Measurements from ENCODE around the gene UPP1. TPM values are rescaled to one million over a fixed set of nuclear protein-coding genes. Genes with fewer than 3 reads are reported as not detected.
A peak's percentile ranks its signal among the peaks of the same experiment; 100 is the strongest.

UPP1 gene
- total RNA-seq, 1 experiment from 2014 or later: 71.9 TPM

DNA sequence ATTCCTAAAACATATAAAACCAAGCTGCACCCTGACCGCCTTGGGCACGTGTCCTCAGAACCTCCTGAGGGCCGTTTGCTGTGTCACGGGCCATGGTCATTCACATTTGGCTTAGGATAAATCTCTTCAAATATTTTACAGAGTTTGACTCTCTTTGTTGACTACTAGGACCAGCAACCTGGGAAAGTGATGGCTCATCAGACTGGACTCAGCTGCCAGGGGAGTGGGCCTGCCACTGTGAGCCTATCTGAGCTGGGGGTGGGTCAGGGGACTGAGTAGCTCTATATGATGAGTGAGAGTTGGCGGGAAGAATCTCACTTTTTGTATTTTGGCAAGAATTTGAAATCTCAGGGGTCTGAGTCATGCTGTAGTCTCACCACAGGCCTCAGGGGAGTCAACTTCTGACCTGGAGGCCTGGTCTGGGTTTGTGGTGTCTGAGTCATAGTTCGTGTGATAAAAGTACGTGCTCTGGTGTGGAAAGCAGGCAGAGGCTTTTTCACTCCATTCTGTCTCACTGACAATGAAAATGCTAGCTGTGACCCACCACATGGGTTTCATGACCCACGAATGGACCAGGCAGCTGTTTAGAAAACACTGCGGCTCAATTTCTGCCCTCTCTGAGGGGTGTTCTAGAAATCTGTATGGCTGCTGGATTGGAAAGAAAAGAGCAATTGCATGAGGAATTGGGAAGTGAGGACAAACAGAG is 4.2 kb upstream of the UPP1 start:
- Histone ChIP-seq H3K79me2 (ENCODE audit: low read length) (peaks cover 5% of the 10 kb centered on the region), H3K27me3 (ENCODE audit: low read length) (no peaks in the 10 kb centered on the region), H3K9me2 (replicated peaks; ENCODE audit: low read length) (no peaks in the 10 kb centered on the region), H3K4me3 (ENCODE audit: low read length) (no peak overlapping the region), H3K36me3 (ENCODE audit: low read depth, low read length) (no peaks in the 10 kb centered on the region), H4K20me1 (ENCODE audit: low read length) (peaks cover 4% of the 10 kb centered on the region; the same call in 1 of the 2 replicates), H3K27ac (ENCODE audit: low read length) (peak overlapping the region; percentile 99), H3K4me1 (ENCODE audit: insufficient read depth, low read length) (peaks cover 61% of the 10 kb centered on the region), H2AFZ (ENCODE audit: low read length) (0 out of 2 replicates have a peak overlapping the region, but pooled peaks have one; percentile 24), H3K9ac (ENCODE audit: low read length) (peak overlapping the region; percentile 48), H3K9me3 (ENCODE audit: low read length) (no peaks in the 10 kb centered on the region), H3F3A (ENCODE audit: low read length, unreplicated experiment) (peaks cover 6% of the 10 kb centered on the region), H3K4me2 (ENCODE audit: low read length) (peak overlapping the region; percentile 68)
- CTCF ChIA-PET: interaction anchor here (0.6 to 0.9 kb wide), 2 partner anchors 98 to 140 kb away, joined by 5 to 8 read pairs; no protein-coding TSS in a partner anchor
- POLR2A ChIA-PET (ENCODE audit: unreplicated experiment): interaction anchor here (0.5 to 0.7 kb wide), 4 partner anchors 102 to 631 kb away, joined by 3 to 4 read pairs (median 3); no protein-coding TSS in a partner anchor
- no peak for TF ChIP-seq EZH2phosphoT487 (IDR thresholded peaks at IDR 0.05; ENCODE audit: borderline replicate concordance, low read length)
- no peak for TF ChIP-seq EZH2 (IDR thresholded peaks at IDR 0.05; ENCODE audit: low read length, unreplicated experiment)
- TF ChIP-seq, protein P1, sequence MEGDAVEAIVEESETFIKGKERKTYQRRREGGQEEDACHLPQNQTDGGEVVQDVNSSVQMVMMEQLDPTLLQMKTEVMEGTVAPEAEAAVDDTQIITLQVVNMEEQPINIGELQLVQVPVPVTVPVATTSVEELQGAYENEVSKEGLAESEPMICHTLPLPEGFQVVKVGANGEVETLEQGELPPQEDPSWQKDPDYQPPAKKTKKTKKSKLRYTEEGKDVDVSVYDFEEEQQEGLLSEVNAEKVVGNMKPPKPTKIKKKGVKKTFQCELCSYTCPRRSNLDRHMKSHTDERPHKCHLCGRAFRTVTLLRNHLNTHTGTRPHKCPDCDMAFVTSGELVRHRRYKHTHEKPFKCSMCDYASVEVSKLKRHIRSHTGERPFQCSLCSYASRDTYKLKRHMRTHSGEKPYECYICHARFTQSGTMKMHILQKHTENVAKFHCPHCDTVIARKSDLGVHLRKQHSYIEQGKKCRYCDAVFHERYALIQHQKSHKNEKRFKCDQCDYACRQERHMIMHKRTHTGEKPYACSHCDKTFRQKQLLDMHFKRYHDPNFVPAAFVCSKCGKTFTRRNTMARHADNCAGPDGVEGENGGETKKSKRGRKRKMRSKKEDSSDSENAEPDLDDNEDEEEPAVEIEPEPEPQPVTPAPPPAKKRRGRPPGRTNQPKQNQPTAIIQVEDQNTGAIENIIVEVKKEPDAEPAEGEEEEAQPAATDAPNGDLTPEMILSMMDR (conservative IDR thresholded peaks at IDR 0.05; ENCODE audit: low read depth, low read length): no peak
- DNase-seq: peak; percentile 98
- BruUV-seq (replicated peaks): no TSS peak
- intact Hi-C loops (cut with micrococcal nuclease): loop anchor here (1.0 to 10.0 kb wide), 2 partner anchors 51 to 240 kb away; no protein-coding TSS in a partner anchor
- peak; percentile 49 for ATAC-seq

DNA sequence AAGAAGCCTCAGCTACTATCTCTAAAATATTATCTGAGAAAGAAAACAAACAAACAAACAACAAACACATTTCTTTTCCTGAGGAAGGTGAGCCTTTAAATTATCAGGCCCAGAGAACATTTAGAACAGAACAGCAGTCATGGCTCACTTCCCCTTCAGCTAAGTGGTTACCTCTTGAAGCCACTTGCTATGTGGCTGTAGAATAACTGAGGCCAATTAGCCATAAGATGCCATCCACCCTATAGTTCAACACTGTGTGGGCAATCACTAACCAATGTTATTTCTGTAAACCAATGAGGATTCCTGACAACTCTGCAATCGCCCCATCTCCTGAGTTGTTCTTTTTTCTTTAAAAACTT is 3.7 kb upstream of the UPP1 start:
- POLR2A ChIA-PET (ENCODE audit: unreplicated experiment): interaction anchor here (0.7 kb wide), 1 partner anchor 103 kb away, joined by 3 read pairs; no protein-coding TSS in a partner anchor
- peaks cover 64% of the 10 kb centered on the region for H3K4me1 ChIP-seq (ENCODE audit: insufficient read depth, low read length)

More for the DNA sequence above, 3.7 kb upstream of the UPP1 start:
- H3K4me2 ChIP-seq (ENCODE audit: low read length): peak overlapping the region; percentile 68
- no peaks in the 10 kb centered on the region for H3K9me3 ChIP-seq (ENCODE audit: low read length)
- H3K9ac ChIP-seq (ENCODE audit: low read length): peak overlapping the region; percentile 48
- no peak for ATAC-seq
- no peak overlapping the region for H2AFZ ChIP-seq (ENCODE audit: low read length)
- CTCF ChIA-PET: interaction anchor here (0.9 kb wide), 1 partner anchor 141 kb away, joined by 5 read pairs; no protein-coding TSS in a partner anchor
- H3F3A ChIP-seq (ENCODE audit: low read length, unreplicated experiment): peaks cover 6% of the 10 kb centered on the region
- no peak overlapping the region for H3K4me3 ChIP-seq (ENCODE audit: low read length)
- peak overlapping the region; percentile 99 for H3K27ac ChIP-seq (ENCODE audit: low read length)
- TF ChIP-seq EZH2 (IDR thresholded peaks at IDR 0.05; ENCODE audit: low read length, unreplicated experiment) (no peak), EZH2phosphoT487 (IDR thresholded peaks at IDR 0.05; ENCODE audit: borderline replicate concordance, low read length) (no peak)
- TF ChIP-seq, protein P1 (conservative IDR thresholded peaks at IDR 0.05; ENCODE audit: low read depth, low read length): no peak
- no peaks in the 10 kb centered on the region for H3K27me3 ChIP-seq (ENCODE audit: low read length)
- no peak for DNase-seq
- H3K36me3 ChIP-seq (ENCODE audit: low read depth, low read length): no peaks in the 10 kb centered on the region
- BruUV-seq (replicated peaks): TSS peak; percentile 27
- peaks cover 8% of the 10 kb centered on the region; the same call in 1 of the 2 replicates for H4K20me1 ChIP-seq (ENCODE audit: low read length)
- intact Hi-C loops (cut with micrococcal nuclease): loop anchor here (1.0 to 10.0 kb wide), 2 partner anchors 51 to 241 kb away; no protein-coding TSS in a partner anchor
- H3K9me2 ChIP-seq (replicated peaks; ENCODE audit: low read length): no peaks in the 10 kb centered on the region
- peaks cover 10% of the 10 kb centered on the region for H3K79me2 ChIP-seq (ENCODE audit: low read length)

Measured in PC-3 (cell line).